ENCODE data around the gene RXFP2.

Gene RXFP2

DNA sequence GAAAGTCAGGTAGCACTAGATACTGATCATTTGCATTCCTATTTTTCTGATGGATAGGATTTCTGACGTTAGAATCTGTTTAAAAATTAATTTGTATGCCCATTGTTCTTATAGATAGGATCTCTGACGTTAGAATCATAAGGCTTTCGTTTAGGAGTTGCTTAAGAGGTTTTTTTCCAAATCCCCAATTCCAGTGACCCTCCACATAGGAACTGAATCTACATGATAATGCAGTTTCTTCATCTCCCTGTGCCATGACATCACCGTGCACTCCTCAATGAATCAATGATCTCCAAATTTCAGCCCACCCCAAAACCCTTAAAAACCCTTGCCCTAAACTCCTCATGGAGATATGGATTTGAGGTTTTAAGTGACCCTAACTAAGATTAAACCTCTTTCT is 87.2 kb downstream of the RXFP2 start:
- DNase-seq (ENCODE audit: low read depth, low spot score) = no peak

DNA sequence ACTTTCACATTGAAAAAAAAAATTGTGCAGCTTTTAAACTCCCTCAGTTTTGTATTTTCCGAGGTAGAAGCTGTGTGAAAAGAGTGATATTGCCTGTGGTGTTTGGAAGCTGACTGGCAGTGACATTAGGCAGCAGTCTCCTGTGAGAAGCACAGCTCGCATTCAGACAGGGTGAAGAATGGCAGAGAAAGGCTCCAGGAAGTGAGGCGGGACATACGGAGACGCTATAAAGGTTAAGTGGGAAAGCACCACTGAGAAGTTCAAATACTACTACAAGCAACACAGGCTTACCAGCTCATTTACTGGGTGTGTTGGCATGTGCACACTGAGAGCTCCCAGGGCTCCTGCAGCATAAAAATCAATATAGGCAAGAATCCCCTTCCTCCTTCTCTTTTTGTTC is 88.4 kb downstream of the RXFP2 start:
- DNase-seq (ENCODE audit: low read depth, low spot score) = no peak

DNA sequence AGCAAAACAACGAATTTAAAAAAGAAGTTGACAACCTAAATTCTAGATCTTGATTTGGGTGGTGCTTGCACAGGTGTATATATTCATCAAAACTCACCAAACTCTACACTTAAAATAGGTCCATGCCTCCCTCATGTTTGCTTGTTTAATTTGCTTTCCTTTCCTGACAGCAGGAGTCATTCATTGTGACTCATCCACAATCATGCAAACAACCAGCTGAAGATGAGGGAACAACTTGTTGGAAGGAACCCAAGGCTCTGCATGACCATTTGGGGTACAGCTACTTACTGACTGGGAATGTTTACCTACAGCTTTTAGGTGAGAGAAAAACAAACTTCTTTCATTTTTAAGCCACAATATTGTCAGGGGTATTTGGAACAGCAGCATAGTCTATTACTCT is 96.6 kb downstream of the RXFP2 start:
- DNase-seq (ENCODE audit: low read depth, low spot score) = no peak

DNA sequence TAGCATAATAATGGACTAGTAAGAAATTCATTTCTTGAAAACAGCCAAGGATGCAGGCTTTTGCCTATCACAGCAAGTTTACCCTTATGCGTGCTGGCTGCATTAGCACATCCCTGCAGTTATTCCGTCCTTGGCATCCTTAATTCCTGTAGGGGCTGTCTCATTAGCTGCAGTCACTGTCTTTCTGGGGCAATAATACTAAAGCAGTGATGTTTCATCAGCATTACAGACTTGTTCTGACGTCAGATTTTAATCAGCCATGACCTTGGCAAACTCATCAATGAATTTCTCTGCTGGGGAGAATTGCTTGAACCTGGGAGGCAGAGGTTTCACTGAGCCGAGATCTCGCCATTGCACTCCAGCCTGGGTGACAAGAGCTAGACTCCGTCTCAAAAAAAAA is 103.7 kb downstream of the RXFP2 start:
- DNase-seq (ENCODE audit: low read depth, low spot score) = no peak

DNA sequence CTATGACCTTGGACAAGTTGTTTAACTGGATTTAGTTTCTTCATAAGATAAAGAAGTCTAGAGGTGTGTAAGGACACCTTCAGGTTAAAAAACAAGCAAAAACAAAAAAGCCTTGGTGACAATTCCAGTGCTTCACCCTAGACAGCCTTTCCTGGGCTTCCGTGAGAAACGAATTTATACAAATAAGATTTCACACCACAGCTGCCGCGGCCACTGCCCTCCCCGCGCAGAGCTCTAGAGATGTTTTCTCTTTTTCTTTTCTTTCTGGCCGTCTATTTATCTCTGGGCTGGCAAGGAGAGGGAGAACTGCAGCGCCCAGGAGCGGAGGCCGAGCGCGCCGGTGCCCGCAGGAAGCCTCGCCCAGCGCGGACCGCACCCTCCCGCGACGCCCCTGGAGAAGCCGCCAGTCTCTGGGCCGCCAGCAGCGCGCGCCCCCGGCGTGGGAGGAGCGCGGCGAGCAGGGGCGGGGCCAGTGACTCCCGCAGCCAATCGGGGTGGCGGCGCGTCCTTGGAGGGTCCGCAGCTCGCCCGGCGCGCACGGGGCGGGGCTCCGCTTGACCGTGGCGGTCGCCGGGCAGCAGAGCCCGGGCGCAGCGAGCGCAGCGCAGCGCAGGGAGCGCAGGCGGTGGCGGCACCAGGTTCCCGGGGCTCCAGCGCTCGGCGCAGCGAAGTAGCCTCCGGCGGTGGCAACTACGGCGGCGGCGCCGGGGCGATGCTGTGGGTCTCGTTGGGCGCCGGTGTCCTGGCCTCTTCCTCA is 107.0 kb downstream of the RXFP2 start:
- peak; percentile 90 for DNase-seq (ENCODE audit: low read depth, low spot score)

DNA sequence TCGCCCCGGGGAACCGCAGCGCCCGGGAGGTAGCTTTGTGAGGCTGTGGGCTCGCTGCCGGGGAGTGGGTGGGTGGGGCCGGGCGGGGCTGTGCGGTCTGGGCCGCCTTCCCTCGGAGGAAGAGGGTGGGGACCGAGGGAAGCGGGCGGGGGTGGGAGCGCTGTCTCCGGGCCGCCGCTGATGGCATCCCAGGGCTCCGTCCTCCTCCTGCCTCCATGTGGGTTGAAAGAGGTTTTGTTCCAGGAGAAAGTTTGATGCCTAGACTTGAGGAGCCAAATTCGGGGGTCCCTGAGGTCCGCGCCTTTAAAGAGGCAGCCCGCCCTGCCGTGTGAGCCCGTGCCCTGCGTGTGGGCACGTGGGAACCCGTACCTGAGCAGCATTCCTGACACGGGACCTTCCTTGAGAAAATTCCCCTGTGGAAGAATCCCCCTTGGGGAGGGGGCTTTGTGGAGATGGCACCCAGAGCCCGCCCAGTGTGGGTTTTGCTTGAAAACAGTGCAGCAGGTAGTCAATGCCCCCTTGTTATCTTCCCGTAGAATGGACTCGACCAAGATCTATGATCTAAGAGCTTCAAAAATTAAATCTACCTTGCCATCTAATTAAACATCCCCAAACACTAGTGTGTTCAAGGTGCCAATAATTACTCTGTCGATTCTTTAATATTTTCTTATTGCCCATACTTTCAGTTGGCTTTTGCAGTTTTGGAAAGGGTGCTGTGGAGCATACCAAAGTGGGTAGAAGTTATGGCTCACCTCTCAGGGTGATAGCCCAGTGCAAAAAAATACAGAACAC is 107.8 kb downstream of the RXFP2 start:
- no peak for DNase-seq (ENCODE audit: low read depth, low spot score)

DNA sequence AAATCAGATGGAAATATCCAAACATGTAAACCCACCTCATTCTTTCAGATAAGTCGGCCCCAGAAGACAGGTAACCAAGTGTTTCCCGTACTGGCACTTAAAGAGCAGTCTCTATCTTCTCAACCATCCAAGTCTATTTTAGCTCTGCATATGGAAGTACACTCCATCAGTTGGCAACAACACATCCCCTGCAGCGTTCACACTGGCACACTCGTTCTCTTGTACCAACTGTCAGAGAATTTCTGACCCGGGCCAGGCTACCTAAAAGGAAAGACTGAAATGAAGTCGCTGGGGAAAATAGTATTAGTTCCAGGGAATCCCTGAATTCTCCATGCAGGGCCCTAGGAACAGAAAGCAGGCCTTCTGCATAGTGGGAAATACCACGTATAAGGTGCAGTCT is 109.3 kb downstream of the RXFP2 start:
- no peak for DNase-seq (ENCODE audit: low read depth, low spot score)

DNA sequence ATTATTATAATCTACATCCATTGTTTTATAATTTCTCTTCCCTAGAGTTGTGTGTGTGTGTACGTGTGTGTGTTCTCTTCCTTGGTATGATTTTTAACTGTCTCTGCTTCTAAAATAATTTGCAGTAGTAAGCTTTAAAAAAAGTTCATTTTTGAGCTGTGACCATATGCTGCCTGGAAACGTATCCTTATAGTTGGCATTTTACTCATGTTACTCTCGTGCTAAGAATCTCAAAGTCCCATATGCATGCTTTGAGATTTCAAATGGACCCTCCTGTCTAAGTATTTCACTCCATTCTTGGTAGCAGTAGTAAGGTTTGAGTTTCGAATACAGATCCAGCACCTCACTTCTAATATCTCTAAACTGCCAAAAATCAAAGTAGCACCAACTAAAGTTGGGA is 109.9 kb downstream of the RXFP2 start:
- DNase-seq (ENCODE audit: low read depth, low spot score) = no peak

DNA sequence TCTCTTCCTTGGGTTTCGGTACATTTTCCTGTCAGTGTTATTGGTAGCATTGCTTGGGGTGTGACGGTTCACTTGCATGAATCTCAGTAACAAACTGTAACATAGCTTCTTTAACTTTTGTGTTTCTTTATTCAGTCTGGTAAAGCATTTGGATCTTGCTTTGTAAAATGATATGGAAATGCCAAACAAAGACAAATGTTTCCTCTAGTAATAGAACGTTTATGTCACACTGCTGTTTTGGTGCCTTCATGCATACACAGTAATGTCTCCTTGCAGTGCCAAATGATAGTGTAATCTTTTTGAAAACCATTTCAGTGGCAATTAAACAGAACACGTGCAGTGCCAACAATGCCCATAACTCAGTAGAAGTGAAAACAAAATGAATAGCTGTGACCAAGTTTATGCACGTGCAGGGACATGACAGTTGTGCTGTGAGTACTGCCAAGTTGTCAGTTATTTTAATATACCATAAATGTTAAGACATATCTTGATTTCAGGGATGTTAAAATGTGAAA is 110.8 kb downstream of the RXFP2 start:
- DNase-seq (ENCODE audit: low read depth, low spot score) = no peak

DNA sequence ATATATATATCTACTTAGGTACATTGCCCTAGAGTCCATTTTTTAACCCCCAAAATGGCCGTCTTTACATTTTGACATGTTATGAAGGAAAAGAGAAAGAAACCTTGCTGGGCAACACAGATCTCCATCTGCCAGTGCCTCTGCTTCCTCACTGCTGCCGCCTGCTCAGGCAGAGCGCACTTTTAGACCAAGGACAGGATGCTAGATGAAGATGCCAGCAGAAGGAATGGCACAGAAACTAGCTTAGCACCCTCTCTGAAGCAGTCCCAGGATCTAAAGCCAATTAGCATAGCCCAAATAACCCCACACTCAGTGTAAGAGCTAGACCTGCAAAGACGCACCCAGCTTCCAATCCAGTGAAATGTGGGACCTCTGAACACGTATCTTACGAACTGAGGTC is 111.9 kb downstream of the RXFP2 start:
- no peak for DNase-seq (ENCODE audit: low read depth, low spot score)
